Stomach (tissue), 9 donors: ENCODE measurements around the gene BTBD6. TPM values are rescaled to one million over a fixed set of nuclear protein-coding genes. Genes with fewer than 3 reads are reported as not detected.

Source experiments
- DNase-seq, 2 donors: peaks; one replicate each; pipeline versions ENCODE4 v3.0.0 to v3.0.0-alpha.2; 2013 to 2019
- H3K27ac ChIP-seq, 5 donors: fragments of 200-600 bp in 4 of 5; sonication (generic) in 4 of 5; one replicate each; pipeline ENCODE4 v1.5.1; 2013 to 2019; ENCODE audit warnings: mild to moderate bottlenecking in 1 of 5, moderate library complexity in 1 of 5
- H3K27me3 ChIP-seq, 3 donors: fragments of 200-600 bp; sonication (generic); one replicate each; pipeline ENCODE4 v1.5.1; 2017 to 2019; ENCODE audit warnings: mixed run types in 1 of 3
- H3K36me3 ChIP-seq, 4 donors: fragments of 200-600 bp; sonication (generic); 1 replicate in 3 of 4; 2 replicates in 1 of 4; pipeline ENCODE4 v1.5.1; 2016 to 2019
- H3K4me1 ChIP-seq, 4 donors: fragments of 200-600 bp; sonication (generic); one replicate each; pipeline ENCODE4 v1.5.1; 2016 to 2019
- H3K4me3 ChIP-seq, 4 donors: fragments of 200-600 bp; sonication (generic) in 3 of 4; one replicate each; pipeline ENCODE4 v1.5.1; 2016 to 2019; ENCODE audit warnings: mild to moderate bottlenecking in 1 of 4
- H3K9me3 ChIP-seq, 4 donors: fragments of 200-600 bp; sonication (generic); one replicate each; pipeline ENCODE4 v1.5.1; 2016 to 2019
- EP300 ChIP-seq: sonication (generic); formaldehyde crosslinking; IDR thresholded peaks from one replicate; pipeline ENCODE4 v1.6.1; 2017; ENCODE audit warnings: antibody characterized with exemption
- POLR2A ChIP-seq, 4 donors: fragments of 450-650 bp; IDR thresholded peaks; one replicate each; pipeline ENCODE4 v1.6.1; 2016; ENCODE audit warnings: antibody characterized with exemption in 4 of 4, control low read depth in 2 of 4, mild to moderate bottlenecking in 1 of 4, moderate library complexity in 1 of 4
- POLR2AphosphoS5 ChIP-seq, 3 donors: sonication (generic); formaldehyde crosslinking; IDR thresholded peaks; one replicate each; pipeline ENCODE4 v1.6.1; 2016; ENCODE audit warnings: antibody characterized with exemption in 3 of 3
- WGBS, 5 donors: extraction: QIAGEN DNeasy Blood & Tissue Kit in 3 of 5; methylation state at CpG; one replicate each; pipeline versions ENCODE4 v1.1.5 to v1.1.7; 2013 to 2018; 5-methylcytosine and 5-hydroxymethylcytosine counted together
- intact Hi-C: fragments of 100-400 bp; cut with DNase I; formaldehyde crosslinking; loops from one replicate; pipeline ENCODE4 v1.15.1; 2023; ENCODE audit warnings: low total_unique reads
- polyA plus RNA-seq, 3 donors: library from polyadenylated mRNA; stranded (reverse); fragments of 200-250 nt; gene quantifications; one replicate each; pipeline ENCODE4 v1.2.3, GENCODE V29; 2013
- total RNA-seq, 5 donors: library from RNA; depleted of rRNA; stranded (reverse); fragments of >200 nt; gene quantifications; one replicate each; pipeline versions ENCODE4 v1.1.0 to v1.2.3, GENCODE V29; 2014 to 2016
- TF ChIP-seq, protein P1 (sequence below), 7 experiments: fragments of 450-650 bp in 4 of 7; fragments of 200-600 bp in 3 of 7; sonication (generic) in 3 of 7; IDR thresholded peaks; one replicate each; pipeline ENCODE4 v1.5.1; 2016 to 2019; ENCODE audit warnings: antibody characterized with exemption in 7 of 7, control low read depth in 2 of 7, mild to moderate bottlenecking in 1 of 7
- donor health status: healthy with polysubstance abuse.
- donor health status: Bipolar disorder and iron deficiency.
- donor health status: healthy.

The BTBD6 gene
- total and polyA plus RNA-seq, 8 donors: 13.4 to 55.0 (median 38.0) TPM

GRCh38 chr14:105279642-105280361 lies 31.5 kb downstream of the BTBD6 start:
- H3K4me3 ChIP-seq: no peak overlapping the region
- DNase-seq: no peak
- no peaks in the 10 kb centered on the region for H3K27me3 ChIP-seq
- no peaks in the 10 kb centered on the region for H3K9me3 ChIP-seq
- TF ChIP-seq POLR2A (IDR thresholded peaks at IDR 0.05) (no peak), POLR2AphosphoS5 (IDR thresholded peaks at IDR 0.05) (no peak), EP300 (no peak)
- TF ChIP-seq, protein P1, sequence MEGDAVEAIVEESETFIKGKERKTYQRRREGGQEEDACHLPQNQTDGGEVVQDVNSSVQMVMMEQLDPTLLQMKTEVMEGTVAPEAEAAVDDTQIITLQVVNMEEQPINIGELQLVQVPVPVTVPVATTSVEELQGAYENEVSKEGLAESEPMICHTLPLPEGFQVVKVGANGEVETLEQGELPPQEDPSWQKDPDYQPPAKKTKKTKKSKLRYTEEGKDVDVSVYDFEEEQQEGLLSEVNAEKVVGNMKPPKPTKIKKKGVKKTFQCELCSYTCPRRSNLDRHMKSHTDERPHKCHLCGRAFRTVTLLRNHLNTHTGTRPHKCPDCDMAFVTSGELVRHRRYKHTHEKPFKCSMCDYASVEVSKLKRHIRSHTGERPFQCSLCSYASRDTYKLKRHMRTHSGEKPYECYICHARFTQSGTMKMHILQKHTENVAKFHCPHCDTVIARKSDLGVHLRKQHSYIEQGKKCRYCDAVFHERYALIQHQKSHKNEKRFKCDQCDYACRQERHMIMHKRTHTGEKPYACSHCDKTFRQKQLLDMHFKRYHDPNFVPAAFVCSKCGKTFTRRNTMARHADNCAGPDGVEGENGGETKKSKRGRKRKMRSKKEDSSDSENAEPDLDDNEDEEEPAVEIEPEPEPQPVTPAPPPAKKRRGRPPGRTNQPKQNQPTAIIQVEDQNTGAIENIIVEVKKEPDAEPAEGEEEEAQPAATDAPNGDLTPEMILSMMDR (IDR thresholded peaks at IDR 0.05): no peak
- H3K36me3 ChIP-seq: peaks cover 0 to 32% (median 19%) of the 10 kb centered on the region in 4 donors
- no peak overlapping the region for H3K27ac ChIP-seq
- intact Hi-C loops: loop anchor here (10.0 kb wide), 1 partner anchor 75 kb away; no protein-coding TSS in a partner anchor
- H3K4me1 ChIP-seq: peaks cover 11 to 53% (median 37%) of the 10 kb centered on the region in 4 donors
- WGBS, 5 donors: 89 to 93% (median 90%) methylated on average over 18 of the region's 18 CpGs

- no peak overlapping the region for H3K4me3 ChIP-seq
- no peak overlapping the region for H3K27ac ChIP-seq
- no peak for DNase-seq
- no peaks in the 10 kb centered on the region for H3K27me3 ChIP-seq
- intact Hi-C loops: loop anchor here (10.0 kb wide), 1 partner anchor 76 kb away; no protein-coding TSS in a partner anchor
- H3K9me3 ChIP-seq: no peaks in the 10 kb centered on the region
- peaks cover 0 to 39% (median 24%) of the 10 kb centered on the region in 4 donors for H3K36me3 ChIP-seq
- no peak for TF ChIP-seq POLR2A (IDR thresholded peaks at IDR 0.05)
- TF ChIP-seq, protein P1 (IDR thresholded peaks at IDR 0.05): no peak
- no peak for TF ChIP-seq EP300
- H3K4me1 ChIP-seq: peaks cover 11 to 45% (median 31%) of the 10 kb centered on the region in 4 donors
- 89 to 95% (median 92%) methylated on average over 21 of the region's 21 CpGs; no CpG with 5 or more reads in 1 of the 5 donors for WGBS, 5 donors
Measured at GRCh38 chr14:105280525-105280924, 32.2 kb downstream of the BTBD6 start.

GRCh38 chr14:105281371-105282097 lies 33.2 kb downstream of the BTBD6 start:
- no peaks in the 10 kb centered on the region for H3K27me3 ChIP-seq
- H3K27ac ChIP-seq: no peak overlapping the region
- H3K9me3 ChIP-seq: no peaks in the 10 kb centered on the region
- H3K36me3 ChIP-seq: peaks cover 0 to 43% (median 29%) of the 10 kb centered on the region in 4 donors
- 54 to 67% (median 58%) methylated on average over 20 to 23 of the region's 23 CpGs for WGBS, 5 donors
- DNase-seq: peak in 1 of 2 donors; percentile 87
- no peak for TF ChIP-seq EP300
- TF ChIP-seq, protein P1 (IDR thresholded peaks at IDR 0.05): peak in 4 of 7 experiments; percentile 30 to 55 (median 50)
- no peak for TF ChIP-seq POLR2AphosphoS5 (IDR thresholded peaks at IDR 0.05)
- no peak for TF ChIP-seq POLR2A (IDR thresholded peaks at IDR 0.05)
- H3K4me3 ChIP-seq: no peak overlapping the region
- H3K4me1 ChIP-seq: peaks cover 11 to 44% (median 30%) of the 10 kb centered on the region in 4 donors
- intact Hi-C loops: loop anchor here (10.0 kb wide), 1 partner anchor 77 kb away; no protein-coding TSS in a partner anchor

DNA sequence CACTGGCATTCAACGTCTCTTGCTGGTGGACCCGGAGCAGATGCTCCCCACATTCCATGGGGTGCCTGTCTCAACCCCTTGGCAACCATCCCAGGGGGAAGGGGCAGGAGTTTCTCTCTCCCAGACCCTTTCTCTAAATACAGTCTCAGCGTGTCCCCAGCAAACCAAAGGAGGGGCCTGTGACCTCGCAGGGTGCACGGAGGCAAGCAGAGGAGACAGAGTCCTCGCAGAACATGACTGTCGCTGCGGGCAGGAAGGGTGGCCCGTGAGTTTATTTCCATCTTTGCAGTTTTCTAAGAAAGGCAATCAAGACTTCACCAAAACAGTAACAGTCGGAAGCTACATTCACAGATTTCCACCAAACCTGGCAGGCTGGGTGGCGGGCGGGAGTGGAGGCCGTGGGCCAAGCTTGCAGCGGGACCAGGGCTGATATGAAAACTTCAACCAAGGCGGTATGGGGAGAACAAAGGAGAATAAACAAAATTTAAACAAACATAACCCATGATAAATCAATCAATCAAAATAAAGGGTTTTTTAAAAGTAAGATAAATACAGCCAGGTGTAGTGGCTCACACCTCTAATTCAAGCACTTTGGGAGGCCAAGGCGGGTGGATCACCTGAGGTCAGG lies 33.9 kb downstream of the BTBD6 start:
- intact Hi-C loops: loop anchor here (10.0 kb wide), 1 partner anchor 77 kb away; no protein-coding TSS in a partner anchor
- H3K4me3 ChIP-seq: no peak overlapping the region
- 27 to 51% (median 46%) methylated on average over 16 of the region's 16 CpGs for WGBS, 5 donors
- H3K27ac ChIP-seq: no peak overlapping the region
- DNase-seq: peak in 1 of 2 donors; percentile 42
- H3K27me3 ChIP-seq: no peaks in the 10 kb centered on the region
- H3K9me3 ChIP-seq: no peaks in the 10 kb centered on the region
- H3K36me3 ChIP-seq: peaks cover 0 to 43% (median 29%) of the 10 kb centered on the region in 4 donors
- peaks cover 11 to 50% (median 30%) of the 10 kb centered on the region in 4 donors for H3K4me1 ChIP-seq
- TF ChIP-seq, protein P1 (IDR thresholded peaks at IDR 0.05): peak in 1 of 7 experiments; percentile 1
- TF ChIP-seq POLR2A (IDR thresholded peaks at IDR 0.05): no peak
- TF ChIP-seq POLR2AphosphoS5 (IDR thresholded peaks at IDR 0.05): no peak
